Stomach (tissue), 9 donors: Measurements from ENCODE around the gene PLEKHG2. TPM values are rescaled to one million over a fixed set of nuclear protein-coding genes. Genes with fewer than 3 reads are reported as not detected.
A peak's percentile ranks its signal among the peaks of the same experiment; 100 is the strongest.

ENCODE experiments used
- DNase-seq, 2 donors: peaks; one replicate each; pipeline versions ENCODE4 v3.0.0 to v3.0.0-alpha.2; 2013 to 2019
- H3K27ac ChIP-seq, 5 donors: fragments of 200-600 bp in 4 of 5; sonication (generic) in 4 of 5; one replicate each; pipeline ENCODE4 v1.5.1; 2013 to 2019; ENCODE audit warnings: mild to moderate bottlenecking in 1 of 5, moderate library complexity in 1 of 5
- H3K27me3 ChIP-seq, 3 donors: fragments of 200-600 bp; sonication (generic); one replicate each; pipeline ENCODE4 v1.5.1; 2017 to 2019; ENCODE audit warnings: mixed run types in 1 of 3
- H3K36me3 ChIP-seq, 4 donors: fragments of 200-600 bp; sonication (generic); 1 replicate in 3 of 4; 2 replicates in 1 of 4; pipeline ENCODE4 v1.5.1; 2016 to 2019
- H3K4me1 ChIP-seq, 4 donors: fragments of 200-600 bp; sonication (generic); one replicate each; pipeline ENCODE4 v1.5.1; 2016 to 2019
- H3K4me3 ChIP-seq, 4 donors: fragments of 200-600 bp; sonication (generic) in 3 of 4; one replicate each; pipeline ENCODE4 v1.5.1; 2016 to 2019; ENCODE audit warnings: mild to moderate bottlenecking in 1 of 4
- H3K9me3 ChIP-seq, 4 donors: fragments of 200-600 bp; sonication (generic); one replicate each; pipeline ENCODE4 v1.5.1; 2016 to 2019
- EP300 ChIP-seq: sonication (generic); formaldehyde crosslinking; IDR thresholded peaks from one replicate; pipeline ENCODE4 v1.6.1; 2017; ENCODE audit warnings: antibody characterized with exemption
- POLR2A ChIP-seq, 4 donors: fragments of 450-650 bp; IDR thresholded peaks; one replicate each; pipeline ENCODE4 v1.6.1; 2016; ENCODE audit warnings: antibody characterized with exemption in 4 of 4, control low read depth in 2 of 4, mild to moderate bottlenecking in 1 of 4, moderate library complexity in 1 of 4
- POLR2AphosphoS5 ChIP-seq, 3 donors: sonication (generic); formaldehyde crosslinking; IDR thresholded peaks; one replicate each; pipeline ENCODE4 v1.6.1; 2016; ENCODE audit warnings: antibody characterized with exemption in 3 of 3
- WGBS, 5 donors: extraction: QIAGEN DNeasy Blood & Tissue Kit in 3 of 5; methylation state at CpG; one replicate each; pipeline versions ENCODE4 v1.1.5 to v1.1.7; 2013 to 2018; 5-methylcytosine and 5-hydroxymethylcytosine counted together
- intact Hi-C: fragments of 100-400 bp; cut with DNase I; formaldehyde crosslinking; loops from one replicate; pipeline ENCODE4 v1.15.1; 2023; ENCODE audit warnings: low total_unique reads
- polyA plus RNA-seq, 3 donors: library from polyadenylated mRNA; stranded (reverse); fragments of 200-250 nt; gene quantifications; one replicate each; pipeline ENCODE4 v1.2.3, GENCODE V29; 2013
- total RNA-seq, 5 donors: library from RNA; depleted of rRNA; stranded (reverse); fragments of >200 nt; gene quantifications; one replicate each; pipeline versions ENCODE4 v1.1.0 to v1.2.3, GENCODE V29; 2014 to 2016
- TF ChIP-seq, protein P1 (sequence below), 7 experiments: fragments of 450-650 bp in 4 of 7; fragments of 200-600 bp in 3 of 7; sonication (generic) in 3 of 7; IDR thresholded peaks; one replicate each; pipeline ENCODE4 v1.5.1; 2016 to 2019; ENCODE audit warnings: antibody characterized with exemption in 7 of 7, control low read depth in 2 of 7, mild to moderate bottlenecking in 1 of 7
- donor health status: healthy with polysubstance abuse.
- donor health status: Bipolar disorder and iron deficiency.
- donor health status: healthy.

The PLEKHG2 gene
- total and polyA plus RNA-seq, 8 donors: 1.4 to 20.2 (median 7.2) TPM

DNA sequence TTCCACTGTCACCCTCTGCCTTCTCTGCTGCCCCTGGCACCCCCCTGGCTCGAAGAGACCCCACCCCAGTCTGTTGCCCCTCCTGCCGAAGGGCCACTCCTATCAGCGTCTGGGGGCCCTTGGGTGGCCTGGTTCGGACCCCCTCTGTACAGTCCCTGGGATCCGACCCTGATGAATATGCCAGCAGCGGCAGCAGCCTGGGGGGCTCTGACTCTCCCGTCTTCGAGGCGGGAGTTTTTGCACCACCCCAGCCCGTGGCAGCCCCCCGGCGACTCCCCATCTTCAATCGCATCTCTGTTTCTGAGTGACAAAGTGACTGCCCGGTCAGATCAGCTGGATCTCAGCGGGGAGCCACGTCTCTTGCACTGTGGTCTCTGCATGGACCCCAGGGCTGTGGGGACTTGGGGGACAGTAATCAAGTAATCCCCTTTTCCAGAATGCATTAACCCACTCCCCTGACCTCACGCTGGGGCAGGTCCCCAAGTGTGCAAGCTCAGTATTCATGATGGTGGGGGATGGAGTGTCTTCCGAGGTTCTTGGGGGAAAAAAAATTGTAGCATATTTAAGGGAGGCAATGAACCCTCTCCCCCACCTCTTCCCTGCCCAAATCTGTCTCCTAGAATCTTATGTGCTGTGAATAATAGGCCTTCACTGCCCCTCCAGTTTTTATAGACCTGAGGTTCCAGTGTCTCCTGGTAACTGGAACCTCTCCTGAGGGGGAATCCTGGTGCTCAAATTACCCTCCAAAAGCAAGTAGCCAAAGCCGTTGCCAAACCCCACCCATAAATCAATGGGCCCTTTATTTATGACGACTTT lies 3.9 kb upstream of the PLEKHG2 start:
- peak in 1 of 2 donors; percentile 73 for DNase-seq
- H3K27ac ChIP-seq: peak overlapping the region; percentile 98 to 100 (median 99)
- TF ChIP-seq POLR2AphosphoS5 (IDR thresholded peaks at IDR 0.05): peak; percentile 0 to 90 (median 86)
- peak in 1 of 4 donors; percentile 47 for TF ChIP-seq POLR2A (IDR thresholded peaks at IDR 0.05)
- no peak for TF ChIP-seq EP300
- TF ChIP-seq, protein P1, sequence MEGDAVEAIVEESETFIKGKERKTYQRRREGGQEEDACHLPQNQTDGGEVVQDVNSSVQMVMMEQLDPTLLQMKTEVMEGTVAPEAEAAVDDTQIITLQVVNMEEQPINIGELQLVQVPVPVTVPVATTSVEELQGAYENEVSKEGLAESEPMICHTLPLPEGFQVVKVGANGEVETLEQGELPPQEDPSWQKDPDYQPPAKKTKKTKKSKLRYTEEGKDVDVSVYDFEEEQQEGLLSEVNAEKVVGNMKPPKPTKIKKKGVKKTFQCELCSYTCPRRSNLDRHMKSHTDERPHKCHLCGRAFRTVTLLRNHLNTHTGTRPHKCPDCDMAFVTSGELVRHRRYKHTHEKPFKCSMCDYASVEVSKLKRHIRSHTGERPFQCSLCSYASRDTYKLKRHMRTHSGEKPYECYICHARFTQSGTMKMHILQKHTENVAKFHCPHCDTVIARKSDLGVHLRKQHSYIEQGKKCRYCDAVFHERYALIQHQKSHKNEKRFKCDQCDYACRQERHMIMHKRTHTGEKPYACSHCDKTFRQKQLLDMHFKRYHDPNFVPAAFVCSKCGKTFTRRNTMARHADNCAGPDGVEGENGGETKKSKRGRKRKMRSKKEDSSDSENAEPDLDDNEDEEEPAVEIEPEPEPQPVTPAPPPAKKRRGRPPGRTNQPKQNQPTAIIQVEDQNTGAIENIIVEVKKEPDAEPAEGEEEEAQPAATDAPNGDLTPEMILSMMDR (IDR thresholded peaks at IDR 0.05): peak in 1 of 7 experiments; percentile 10
- 4 to 20% (median 6%) methylated on average over 19 to 20 of the region's 20 CpGs for WGBS, 5 donors
- H3K9me3 ChIP-seq: no peaks in the 10 kb centered on the region
- H3K27me3 ChIP-seq: no peaks in the 10 kb centered on the region
- peak overlapping the region; percentile 91 to 95 (median 93) for H3K4me3 ChIP-seq
- H3K4me1 ChIP-seq: peaks cover 38 to 74% (median 56%) of the 10 kb centered on the region in 4 donors
- H3K36me3 ChIP-seq: peaks cover 15 to 23% (median 20%) of the 10 kb centered on the region in 4 donors
- intact Hi-C loops: no loop called here

DNA sequence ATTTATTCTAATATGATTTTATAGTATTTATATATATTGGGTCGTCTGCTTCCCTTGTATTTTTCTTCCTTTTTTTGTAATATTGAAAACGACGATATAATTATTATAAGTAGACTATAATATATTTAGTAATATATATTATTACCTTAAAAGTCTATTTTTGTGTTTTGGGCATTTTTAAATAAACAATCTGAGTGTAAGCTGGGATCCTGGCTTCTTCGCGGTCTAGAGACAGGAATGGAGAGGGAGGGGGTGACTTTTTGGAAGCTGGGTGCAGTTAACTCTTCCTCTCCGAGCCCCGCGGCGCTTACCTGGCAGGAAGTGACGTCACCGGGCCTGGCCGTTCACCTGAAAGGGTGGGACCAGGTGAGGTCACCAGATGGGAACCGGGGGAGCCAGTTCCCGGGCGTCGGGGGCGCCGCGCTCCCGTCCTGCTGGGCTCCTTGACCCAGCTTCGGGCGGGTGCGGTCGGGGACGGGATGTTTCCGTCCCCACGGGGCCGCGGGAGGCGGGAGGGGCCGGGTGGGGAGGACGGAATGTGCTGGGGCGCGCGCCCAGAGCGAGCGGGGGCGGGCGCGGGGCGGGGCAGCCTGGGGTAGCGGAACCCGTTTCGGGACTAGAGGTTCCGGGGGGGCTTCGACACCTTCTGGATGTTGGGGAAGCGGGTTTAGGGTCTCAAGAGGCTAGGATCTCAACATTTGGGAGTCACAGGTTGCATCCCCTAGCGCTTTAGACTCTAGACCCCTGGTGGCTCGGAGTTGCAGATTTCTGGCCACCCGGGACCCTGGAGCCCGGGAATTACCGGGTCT lies 3.1 kb upstream of the PLEKHG2 start:
- peaks cover 15 to 23% (median 20%) of the 10 kb centered on the region in 4 donors for H3K36me3 ChIP-seq
- H3K27me3 ChIP-seq: no peaks in the 10 kb centered on the region
- intact Hi-C loops: no loop called here
- H3K9me3 ChIP-seq: no peaks in the 10 kb centered on the region
- peaks cover 34 to 77% (median 59%) of the 10 kb centered on the region in 4 donors for H3K4me1 ChIP-seq
- H3K4me3 ChIP-seq: peak overlapping the region; percentile 91 to 95 (median 93)
- TF ChIP-seq, protein P1 (IDR thresholded peaks at IDR 0.05): peak in 1 of 7 experiments; percentile 6
- TF ChIP-seq POLR2A (IDR thresholded peaks at IDR 0.05) (peak in 1 of 4 donors; percentile 71), EP300 (peak; percentile 80), POLR2AphosphoS5 (IDR thresholded peaks at IDR 0.05) (peak; percentile 91 to 99 (median 97))
- peak overlapping the region; percentile 98 to 100 (median 99) for H3K27ac ChIP-seq
- WGBS, 5 donors: 1% methylated on average over 41 to 52 of the region's 52 CpGs
- DNase-seq: peak; percentile 97

DNA sequence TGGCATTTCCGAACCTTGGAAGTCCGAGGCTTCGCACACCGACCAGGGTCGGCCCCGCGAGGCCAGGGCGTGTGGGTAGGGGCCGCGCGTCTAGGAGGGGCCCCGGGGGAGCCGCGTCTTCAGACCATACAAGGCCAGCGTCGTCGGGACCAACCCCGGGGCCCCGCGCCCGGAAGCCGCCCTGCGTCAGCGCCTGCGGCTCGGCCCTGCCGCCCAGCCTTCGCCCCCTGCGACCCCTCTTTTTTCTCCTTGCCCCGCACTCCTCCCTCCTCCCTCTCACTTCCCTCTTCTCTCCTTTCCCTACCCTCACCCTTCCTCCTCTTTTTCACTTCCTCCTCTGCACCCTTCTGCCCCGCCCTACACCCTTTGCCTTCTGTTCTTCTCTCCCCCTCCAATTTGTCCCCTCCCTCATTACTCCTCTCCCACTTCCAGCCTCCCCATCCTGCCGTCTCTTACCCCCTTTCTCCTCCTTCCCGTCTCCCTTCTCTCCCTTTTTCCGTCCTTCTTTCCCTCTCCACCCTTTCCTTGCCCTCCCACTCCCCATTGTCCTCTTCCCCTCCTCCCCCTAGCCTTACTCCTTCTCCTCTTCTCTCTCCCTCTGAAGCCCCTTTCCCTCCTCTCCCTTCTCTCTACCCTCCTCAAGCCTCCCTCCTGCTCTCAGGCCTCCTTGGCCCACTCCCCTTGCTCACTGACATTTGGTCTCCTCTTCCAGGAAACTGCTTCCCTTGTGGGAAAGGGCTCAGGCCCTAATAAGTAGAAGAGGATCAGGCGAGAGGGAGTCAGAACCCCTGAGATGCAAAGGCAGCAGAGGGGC lies 2.2 kb upstream of the PLEKHG2 start:
- Histone ChIP-seq H3K27ac (peak overlapping the region; percentile 92 to 100 (median 98)), H3K36me3 (peaks cover 15 to 23% (median 20%) of the 10 kb centered on the region in 4 donors), H3K9me3 (no peaks in the 10 kb centered on the region), H3K4me3 (peak overlapping the region; percentile 91 to 95 (median 93)), H3K27me3 (no peaks in the 10 kb centered on the region), H3K4me1 (peaks cover 28 to 77% (median 59%) of the 10 kb centered on the region in 4 donors)
- DNase-seq: peak; percentile 76 to 94
- intact Hi-C loops: no loop called here
- WGBS, 5 donors: 1 to 2% (median 2%) methylated on average over 31 to 35 of the region's 35 CpGs
- TF ChIP-seq POLR2AphosphoS5 (IDR thresholded peaks at IDR 0.05): peak; percentile 57 to 97 (median 94)
- TF ChIP-seq POLR2A (IDR thresholded peaks at IDR 0.05): peak in 3 of 4 donors; percentile 33 to 97 (median 84)
- TF ChIP-seq, protein P1 (IDR thresholded peaks at IDR 0.05): no peak
